Amniotic epithelial cell (primary cell): Measurements from ENCODE around the gene CGN.
A peak's percentile ranks its signal among the peaks of the same experiment; 100 is the strongest.

Experiments
- DNase-seq: peaks from one replicate; pipeline ENCODE4 v3.0.0-alpha.2; 2010; ENCODE audit warnings: low read depth

CGN gene

DNA sequence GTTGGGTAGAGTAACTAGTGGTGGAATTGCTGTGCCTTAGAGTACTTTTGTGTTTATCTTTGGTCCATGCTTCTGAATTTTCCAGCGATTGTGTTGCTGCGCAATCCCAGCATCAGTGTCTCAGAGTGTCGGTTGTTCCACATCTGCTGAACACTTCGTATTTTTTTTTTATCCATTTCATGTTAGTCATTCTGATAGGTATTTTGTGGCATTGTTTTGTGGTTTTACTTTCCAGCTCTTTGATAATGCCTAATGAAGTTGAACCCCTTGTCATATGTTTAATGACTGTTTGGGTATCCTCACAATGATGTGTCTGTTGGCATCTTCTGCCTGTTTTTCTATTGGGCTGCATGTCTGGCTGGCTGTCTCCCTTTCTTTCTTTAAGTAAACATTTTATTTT lies 42.5 kb downstream of the CGN start:
- DNase-seq: peak; percentile 65

GRCh38 chr1:151556052-151556451 lies 44.9 kb downstream of the CGN start:
- DNase-seq: no peak

DNA sequence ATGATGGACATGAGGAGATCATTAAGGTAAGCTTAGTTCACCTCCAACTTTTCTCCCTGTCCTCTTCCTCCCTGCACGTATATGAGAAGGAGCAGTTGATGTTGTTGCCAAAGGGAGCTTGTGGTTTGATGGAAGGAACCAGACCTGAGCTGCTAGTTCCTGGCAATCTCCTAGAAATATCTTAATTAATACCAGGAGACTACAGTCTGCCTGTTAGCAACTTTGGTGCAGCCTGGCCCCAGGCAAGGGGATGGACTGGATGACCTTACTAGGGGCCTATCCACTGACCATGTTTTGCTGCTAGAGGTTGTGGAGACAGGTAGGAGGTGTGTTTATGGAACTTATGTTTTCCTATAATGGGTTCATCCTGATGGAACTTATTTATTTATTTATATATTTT lies 51.5 kb downstream of the CGN start:
- no peak for DNase-seq

GRCh38 chr1:151563376-151563775 lies 52.2 kb downstream of the CGN start:
- DNase-seq: no peak

DNA sequence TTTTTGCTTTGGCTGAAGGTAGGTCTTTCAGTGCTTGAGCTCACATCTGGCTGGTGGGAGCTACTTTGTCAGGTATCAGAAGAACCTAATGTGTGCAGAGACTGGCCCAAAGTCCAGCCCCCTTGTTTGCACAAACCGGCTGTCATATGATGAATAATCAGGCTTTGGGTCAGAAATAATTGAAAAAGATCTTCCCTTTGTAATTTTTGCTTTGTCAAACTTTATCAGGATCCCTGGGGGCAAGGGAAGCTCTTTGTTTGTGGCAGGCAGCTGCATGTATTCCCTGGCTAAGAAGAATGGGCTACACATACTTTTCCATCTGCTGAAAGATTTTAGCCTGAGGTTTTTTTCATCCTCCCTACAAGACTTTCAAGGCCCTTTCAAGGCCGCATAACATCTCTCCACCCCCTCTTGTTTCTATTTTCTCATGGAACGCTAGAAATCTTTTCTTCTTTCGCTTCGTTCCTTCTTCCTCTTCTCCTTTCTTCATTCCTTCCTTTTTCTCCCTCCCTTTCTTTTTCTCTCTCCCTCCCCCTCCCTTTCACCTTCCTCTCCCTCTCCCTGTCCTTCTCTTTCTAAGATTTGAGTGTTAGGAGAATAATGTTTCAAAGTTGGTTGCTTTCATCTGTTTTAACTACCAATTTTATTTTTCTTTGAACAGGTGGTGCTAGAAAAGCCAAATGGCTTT lies 54.5 kb downstream of the CGN start:
- DNase-seq: no peak

- DNase-seq: no peak
Measured at GRCh38 chr1:151568626-151569088, 57.5 kb downstream of the CGN start.

GRCh38 chr1:151570819-151571218 lies 59.6 kb downstream of the CGN start:
- DNase-seq: no peak

DNA sequence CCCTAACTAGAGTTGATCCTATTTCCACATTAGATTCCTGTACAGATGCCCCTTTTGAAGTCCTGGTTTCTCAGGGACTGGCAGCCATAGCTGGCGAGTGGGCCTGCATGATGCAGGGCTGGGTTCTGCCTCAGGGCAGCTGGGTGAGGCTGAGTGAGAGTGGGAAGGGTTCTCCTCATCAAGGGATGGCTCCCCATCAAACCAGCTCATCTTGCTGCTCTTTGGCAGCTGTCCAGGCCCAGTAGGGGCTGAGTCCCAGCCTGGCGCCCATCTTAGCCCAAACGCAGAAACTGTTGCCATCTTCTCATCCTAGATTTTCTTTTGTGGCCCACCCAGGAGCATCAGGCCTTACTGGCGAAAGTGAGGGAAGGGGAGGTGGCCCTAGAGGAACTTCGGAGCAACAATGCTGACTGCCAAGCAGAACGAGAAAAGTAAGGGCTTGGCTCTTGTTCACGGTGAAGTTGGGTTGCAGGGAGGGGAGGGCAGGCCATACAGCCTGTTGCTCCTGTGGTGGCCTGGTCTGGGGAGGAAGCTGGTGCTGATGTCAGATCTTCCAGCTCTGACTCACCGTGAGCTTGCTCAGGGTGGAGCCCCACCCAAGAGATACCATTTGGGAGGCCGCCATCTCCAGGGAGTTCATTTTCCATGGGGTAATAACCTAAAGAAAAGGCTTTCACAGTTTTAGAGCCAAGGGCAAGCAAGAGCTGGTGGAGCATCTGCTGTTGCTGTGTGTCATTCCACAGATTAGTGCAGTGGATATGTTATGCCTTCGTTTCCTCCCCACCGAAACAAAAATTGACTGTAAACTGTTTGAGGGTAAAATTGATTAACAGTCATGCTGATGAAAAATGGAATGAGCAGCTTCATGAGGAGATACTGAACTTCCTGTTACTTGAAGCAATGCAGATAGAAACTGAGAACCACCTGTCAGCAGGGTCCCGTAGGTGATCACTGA lies 63.7 kb downstream of the CGN start:
- peak; percentile 52 for DNase-seq

DNA sequence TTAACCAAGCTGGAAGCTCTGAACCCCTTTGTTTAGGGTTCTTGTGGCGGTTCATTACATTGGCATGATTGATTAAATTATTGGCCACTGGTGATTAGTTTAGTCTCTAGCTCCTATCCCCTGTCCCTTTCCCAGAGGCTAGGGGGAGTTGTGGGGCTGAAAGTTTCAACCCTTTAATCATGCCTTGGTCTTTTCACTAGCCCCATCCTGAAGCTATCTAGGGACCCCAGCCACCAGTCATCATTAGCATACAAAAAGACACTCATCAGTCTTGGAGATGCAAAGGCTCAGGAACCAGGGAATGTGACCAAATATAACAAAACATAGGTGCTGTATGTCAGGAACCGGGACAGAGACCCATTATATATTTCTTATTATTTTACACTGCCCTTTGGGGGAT lies 66.0 kb downstream of the CGN start:
- no peak for DNase-seq

DNA sequence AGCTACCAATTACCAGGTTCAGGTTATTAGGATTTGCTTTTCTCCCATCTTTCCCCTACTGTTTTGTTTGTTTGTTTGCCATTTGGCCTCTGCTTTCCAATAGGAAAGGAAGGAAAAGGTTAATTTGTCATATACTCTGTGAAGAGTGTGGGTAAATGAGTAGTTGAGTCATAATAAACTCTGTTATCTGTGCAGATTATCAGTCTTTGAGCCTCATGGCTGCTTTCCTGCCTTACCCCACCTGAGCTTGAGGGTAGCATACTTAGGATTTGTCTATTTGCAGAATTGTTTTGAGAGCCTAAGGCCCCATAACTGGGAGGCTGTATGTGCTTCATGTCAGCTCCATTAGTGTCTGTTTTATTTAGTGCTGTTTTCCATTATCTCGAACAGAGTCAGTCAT lies 67.8 kb downstream of the CGN start:
- no peak for DNase-seq

GRCh38 chr1:151579436-151580225 lies 68.4 kb downstream of the CGN start:
- peak; percentile 56 for DNase-seq

GRCh38 chr1:151581451-151581850 lies 70.3 kb downstream of the CGN start:
- DNase-seq: no peak

DNA sequence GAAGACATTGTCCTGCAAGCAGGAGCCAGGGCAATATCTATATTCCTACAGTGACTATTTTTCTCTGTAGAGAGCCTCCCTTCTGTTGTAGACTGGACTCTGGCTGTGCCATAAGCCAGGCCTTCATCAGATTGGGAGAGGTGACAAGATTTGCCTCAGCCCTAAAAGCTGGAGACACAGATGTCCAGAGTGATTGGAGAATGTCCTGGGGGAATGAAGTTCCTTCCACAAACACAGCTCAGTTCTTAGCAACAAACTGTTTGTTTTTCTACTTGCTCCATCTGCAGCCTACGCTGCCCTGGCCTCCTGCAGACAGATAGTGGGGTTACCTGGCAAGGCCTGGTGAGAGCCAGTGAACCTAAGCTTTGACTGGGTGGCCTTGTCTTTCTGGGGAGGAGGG lies 70.7 kb downstream of the CGN start:
- DNase-seq: no peak

DNA sequence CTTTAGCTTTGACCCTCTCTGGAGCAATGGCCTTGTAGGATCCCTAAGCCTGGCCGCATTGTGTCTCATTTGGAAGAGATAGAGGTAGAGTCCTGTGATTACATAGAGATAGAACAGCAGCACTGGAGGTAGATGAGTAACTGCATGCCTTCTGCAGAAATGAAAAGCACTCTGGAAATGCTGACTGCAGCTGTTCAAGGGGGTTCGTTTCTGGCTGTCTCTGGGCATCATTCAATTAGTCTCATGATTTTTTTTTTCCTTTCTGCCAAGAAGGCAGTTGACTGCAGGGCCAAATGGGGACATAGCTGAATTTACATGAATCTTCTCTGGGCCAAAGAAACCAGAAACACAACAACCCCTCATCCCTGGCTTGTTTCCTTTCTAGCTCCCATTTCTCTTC lies 72.6 kb downstream of the CGN start:
- DNase-seq: no peak

DNA sequence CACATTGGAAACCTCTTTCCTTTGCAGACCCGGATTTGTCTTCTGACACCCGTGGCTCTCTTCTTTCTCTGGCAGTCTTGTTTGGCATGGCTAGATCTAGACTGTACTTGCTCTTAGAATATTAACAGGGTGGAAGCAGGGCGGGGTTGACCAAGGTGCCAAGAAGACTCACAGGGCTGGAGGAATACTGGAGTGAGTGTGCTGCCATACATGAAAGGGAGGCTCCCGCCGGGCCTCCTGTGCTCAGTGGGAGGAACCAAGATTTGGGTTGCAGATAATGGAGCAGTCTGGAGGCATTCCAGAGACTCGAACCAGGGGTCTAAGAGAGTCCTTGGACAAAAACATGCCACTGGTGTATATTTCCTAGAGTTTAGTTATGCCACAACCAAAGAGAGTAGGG lies 73.1 kb downstream of the CGN start:
- DNase-seq: no peak

GRCh38 chr1:151584780-151585179 lies 73.6 kb downstream of the CGN start:
- no peak for DNase-seq

- peak; percentile 72 for DNase-seq
Measured at GRCh38 chr1:151585622-151586021, 74.4 kb downstream of the CGN start.
